Stomach (tissue), 19 donors: ENCODE results near the gene LIPK. TPM values are rescaled to one million over a fixed set of nuclear protein-coding genes. Genes with fewer than 3 reads are reported as not detected.
A peak's percentile ranks its signal among the peaks of the same experiment; 100 is the strongest.

Experiments
- DNase-seq, 2 donors: peaks; one replicate each; pipeline versions ENCODE4 v3.0.0 to v3.0.0-alpha.2; 2013 to 2019
- H3K27ac ChIP-seq, 5 donors: fragments of 200-600 bp in 4 of 5; sonication (generic) in 4 of 5; one replicate each; pipeline ENCODE4 v1.5.1; 2013 to 2019; ENCODE audit warnings: mild to moderate bottlenecking in 1 of 5, moderate library complexity in 1 of 5
- H3K27me3 ChIP-seq, 3 donors: fragments of 200-600 bp; sonication (generic); one replicate each; pipeline ENCODE4 v1.5.1; 2017 to 2019; ENCODE audit warnings: mixed run types in 1 of 3
- H3K36me3 ChIP-seq, 4 donors: fragments of 200-600 bp; sonication (generic); 1 replicate in 3 of 4; 2 replicates in 1 of 4; pipeline ENCODE4 v1.5.1; 2016 to 2019
- H3K4me1 ChIP-seq, 4 donors: fragments of 200-600 bp; sonication (generic); one replicate each; pipeline ENCODE4 v1.5.1; 2016 to 2019
- H3K4me3 ChIP-seq, 4 donors: fragments of 200-600 bp; sonication (generic) in 3 of 4; one replicate each; pipeline ENCODE4 v1.5.1; 2016 to 2019; ENCODE audit warnings: mild to moderate bottlenecking in 1 of 4
- H3K9me3 ChIP-seq, 4 donors: fragments of 200-600 bp; sonication (generic); one replicate each; pipeline ENCODE4 v1.5.1; 2016 to 2019
- EP300 ChIP-seq: sonication (generic); formaldehyde crosslinking; IDR thresholded peaks from one replicate; pipeline ENCODE4 v1.6.1; 2017; ENCODE audit warnings: antibody characterized with exemption
- POLR2A ChIP-seq, 4 donors: fragments of 450-650 bp; IDR thresholded peaks; one replicate each; pipeline ENCODE4 v1.6.1; 2016; ENCODE audit warnings: antibody characterized with exemption in 4 of 4, control low read depth in 2 of 4, mild to moderate bottlenecking in 1 of 4, moderate library complexity in 1 of 4
- POLR2AphosphoS5 ChIP-seq, 3 donors: sonication (generic); formaldehyde crosslinking; IDR thresholded peaks; one replicate each; pipeline ENCODE4 v1.6.1; 2016; ENCODE audit warnings: antibody characterized with exemption in 3 of 3
- WGBS, 5 donors: extraction: QIAGEN DNeasy Blood & Tissue Kit in 3 of 5; methylation state at CpG; one replicate each; pipeline versions ENCODE4 v1.1.5 to v1.1.7; 2013 to 2018; 5-methylcytosine and 5-hydroxymethylcytosine counted together
- intact Hi-C: fragments of 100-400 bp; cut with DNase I; formaldehyde crosslinking; loops from one replicate; pipeline ENCODE4 v1.15.1; 2023; ENCODE audit warnings: low total_unique reads
- long read RNA-seq, 10 donors: transcript quantifications; one replicate each; lab custom pipeline, GENCODE V29; 2026
- polyA plus RNA-seq, 3 donors: library from polyadenylated mRNA; stranded (reverse); fragments of 200-250 nt; gene quantifications; one replicate each; pipeline ENCODE4 v1.2.3, GENCODE V29; 2013
- total RNA-seq, 5 donors: library from RNA; depleted of rRNA; stranded (reverse); fragments of >200 nt; gene quantifications; one replicate each; pipeline versions ENCODE4 v1.1.0 to v1.2.3, GENCODE V29; 2014 to 2016
- TF ChIP-seq, protein P1 (sequence below), 7 experiments: fragments of 450-650 bp in 4 of 7; fragments of 200-600 bp in 3 of 7; sonication (generic) in 3 of 7; IDR thresholded peaks; one replicate each; pipeline ENCODE4 v1.5.1; 2016 to 2019; ENCODE audit warnings: antibody characterized with exemption in 7 of 7, control low read depth in 2 of 7, mild to moderate bottlenecking in 1 of 7
- donor health status: healthy with polysubstance abuse.
- donor health status: Bipolar disorder and iron deficiency.
- donor health status: healthy.

LIPK gene, protein sequence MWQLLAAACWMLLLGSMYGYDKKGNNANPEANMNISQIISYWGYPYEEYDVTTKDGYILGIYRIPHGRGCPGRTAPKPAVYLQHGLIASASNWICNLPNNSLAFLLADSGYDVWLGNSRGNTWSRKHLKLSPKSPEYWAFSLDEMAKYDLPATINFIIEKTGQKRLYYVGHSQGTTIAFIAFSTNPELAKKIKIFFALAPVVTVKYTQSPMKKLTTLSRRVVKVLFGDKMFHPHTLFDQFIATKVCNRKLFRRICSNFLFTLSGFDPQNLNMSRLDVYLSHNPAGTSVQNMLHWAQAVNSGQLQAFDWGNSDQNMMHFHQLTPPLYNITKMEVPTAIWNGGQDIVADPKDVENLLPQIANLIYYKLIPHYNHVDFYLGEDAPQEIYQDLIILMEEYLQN
- total RNA-seq = not detected
- polyA plus RNA-seq = not detected
- long read RNA-seq, donor 1 = 0 reads
- long read RNA-seq, donor 2 = 0 reads
- long read RNA-seq, donor 3 = 0 reads
- long read RNA-seq, donor 4 = 0 reads
- long read RNA-seq, donor 5 = 0 reads
- long read RNA-seq, donor 6 = 0 reads
- long read RNA-seq, donor 7 = 0 reads
- long read RNA-seq, donor 8 = 0 reads
- long read RNA-seq, donor 9 = 0 reads
- long read RNA-seq, donor 10 = 0 reads

DNA sequence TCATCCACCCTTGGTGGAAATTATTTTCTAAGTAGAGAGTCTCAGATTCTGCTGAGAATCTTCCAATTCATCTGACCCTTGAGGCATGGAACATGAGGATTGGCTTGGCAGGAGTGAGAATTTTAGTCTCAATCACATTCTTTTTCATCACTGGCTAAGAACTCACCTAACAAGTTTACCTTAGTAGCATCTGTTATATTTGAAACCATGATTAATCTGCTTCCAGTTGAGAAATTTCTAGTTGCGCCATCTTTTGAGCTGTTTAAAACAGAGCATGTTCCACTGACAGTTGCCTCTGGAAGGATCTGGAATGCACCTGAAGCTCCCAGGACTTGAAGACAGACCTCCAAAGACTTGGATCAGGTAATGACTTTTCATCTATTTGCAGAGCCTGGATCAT, at the start of gene LIPK:
LIPK (plus strand) TSS at position 292 of the 400 bp plus-strand sequence. CDS start 18,295 bp downstream, outside the sequence.
- Histone ChIP-seq H3K4me1 (peaks cover 0 to 14% (median 0%) of the 10 kb centered on the region in 4 donors), H3K9me3 (no peaks in the 10 kb centered on the region), H3K4me3 (no peak within 1 kb of the TSS), H3K27ac (no peak within 1 kb of the TSS), H3K36me3 (no peaks in the 10 kb centered on the region), H3K27me3 (no peaks in the 10 kb centered on the region)
- intact Hi-C loops = no loop called here
- TF ChIP-seq POLR2A (IDR thresholded peaks at IDR 0.05) (no peak), POLR2AphosphoS5 (IDR thresholded peaks at IDR 0.05) (no peak), EP300 (no peak)
- TF ChIP-seq, protein P1, sequence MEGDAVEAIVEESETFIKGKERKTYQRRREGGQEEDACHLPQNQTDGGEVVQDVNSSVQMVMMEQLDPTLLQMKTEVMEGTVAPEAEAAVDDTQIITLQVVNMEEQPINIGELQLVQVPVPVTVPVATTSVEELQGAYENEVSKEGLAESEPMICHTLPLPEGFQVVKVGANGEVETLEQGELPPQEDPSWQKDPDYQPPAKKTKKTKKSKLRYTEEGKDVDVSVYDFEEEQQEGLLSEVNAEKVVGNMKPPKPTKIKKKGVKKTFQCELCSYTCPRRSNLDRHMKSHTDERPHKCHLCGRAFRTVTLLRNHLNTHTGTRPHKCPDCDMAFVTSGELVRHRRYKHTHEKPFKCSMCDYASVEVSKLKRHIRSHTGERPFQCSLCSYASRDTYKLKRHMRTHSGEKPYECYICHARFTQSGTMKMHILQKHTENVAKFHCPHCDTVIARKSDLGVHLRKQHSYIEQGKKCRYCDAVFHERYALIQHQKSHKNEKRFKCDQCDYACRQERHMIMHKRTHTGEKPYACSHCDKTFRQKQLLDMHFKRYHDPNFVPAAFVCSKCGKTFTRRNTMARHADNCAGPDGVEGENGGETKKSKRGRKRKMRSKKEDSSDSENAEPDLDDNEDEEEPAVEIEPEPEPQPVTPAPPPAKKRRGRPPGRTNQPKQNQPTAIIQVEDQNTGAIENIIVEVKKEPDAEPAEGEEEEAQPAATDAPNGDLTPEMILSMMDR (IDR thresholded peaks at IDR 0.05) = no peak
- no peak for DNase-seq
- 89 to 100% (median 100%) methylated on average over 1 of the region's 1 CpG for WGBS, 5 donors

DNA sequence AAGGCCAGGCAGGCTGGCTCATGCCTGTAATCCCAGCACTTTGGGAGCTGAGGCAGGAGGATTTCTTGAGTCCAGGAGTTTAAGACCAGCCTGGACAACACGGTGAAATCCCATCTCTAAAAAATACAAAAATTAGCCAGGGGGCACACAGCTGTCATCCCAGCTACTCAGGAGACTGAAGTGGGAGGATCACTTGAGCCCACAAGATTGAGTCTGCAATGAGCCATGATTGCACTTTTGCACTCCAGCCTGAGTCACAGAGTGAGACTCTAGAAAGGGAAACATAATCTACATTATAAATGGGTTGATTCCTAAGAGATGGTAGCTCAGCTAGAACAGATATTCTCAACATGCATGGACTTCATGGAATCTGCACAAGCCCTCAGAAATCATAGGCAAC, 48.1 kb upstream of the LIPK start:
- H3K4me1 ChIP-seq = peaks cover 0 to 21% (median 0%) of the 10 kb centered on the region in 4 donors
- TF ChIP-seq EP300 (no peak), POLR2AphosphoS5 (IDR thresholded peaks at IDR 0.05) (no peak)
- peak overlapping the region in 1 of 5 donors; percentile 48 for H3K27ac ChIP-seq
- H3K4me3 ChIP-seq = no peak overlapping the region
- intact Hi-C loops = no loop called here
- WGBS, 5 donors = 80 to 94% (median 88%) methylated on average over 1 of the region's 1 CpG
- H3K27me3 ChIP-seq = no peaks in the 10 kb centered on the region
- no peaks in the 10 kb centered on the region for H3K9me3 ChIP-seq
- DNase-seq = no peak
- no peaks in the 10 kb centered on the region for H3K36me3 ChIP-seq

DNA sequence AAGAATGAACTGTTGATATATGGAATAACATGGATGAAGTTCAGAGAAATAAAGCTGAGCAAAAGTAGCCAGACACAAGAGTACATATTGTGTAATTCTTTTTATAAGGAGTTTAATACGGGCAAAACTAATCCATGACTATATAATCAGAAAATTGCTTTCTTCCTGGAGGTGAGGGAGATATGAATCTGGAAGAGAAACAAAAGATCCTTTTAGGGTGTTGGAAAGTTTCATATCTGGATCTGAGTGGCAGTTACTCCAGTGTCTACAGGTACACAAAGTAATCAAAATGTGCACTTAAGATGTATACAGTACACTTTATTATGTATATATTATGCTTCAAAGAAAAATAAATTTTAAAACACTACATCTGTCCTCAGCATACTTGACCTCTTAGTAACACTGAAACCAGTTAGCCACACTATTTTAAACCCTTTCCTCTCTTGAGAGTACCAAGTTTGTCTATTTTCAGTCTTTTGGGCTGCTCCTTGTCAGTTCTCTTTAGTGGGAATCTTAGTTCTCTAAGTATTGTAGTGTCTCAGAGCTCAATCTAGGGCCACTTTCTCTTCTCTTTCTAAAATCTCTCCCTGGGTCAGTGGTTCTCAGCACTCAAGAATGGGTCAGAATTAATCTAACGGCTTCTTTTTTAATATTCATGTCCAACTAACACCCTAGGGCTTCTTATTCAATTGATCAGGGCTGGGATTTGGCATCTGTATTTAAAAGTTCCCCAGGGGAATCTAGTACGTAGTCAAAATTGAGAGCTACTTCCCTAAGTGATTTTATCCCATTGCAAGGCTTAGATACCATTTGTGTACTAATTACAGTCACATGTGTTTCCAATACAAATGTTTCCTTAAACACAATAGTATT, 46.1 kb upstream of the LIPK start:
- DNase-seq = no peak
- Histone ChIP-seq H3K27ac (peak overlapping the region in 3 of 5 donors; percentile 45 to 49 (median 48)), H3K36me3 (no peaks in the 10 kb centered on the region), H3K27me3 (no peaks in the 10 kb centered on the region), H3K4me3 (no peak overlapping the region), H3K4me1 (peaks cover 0 to 21% (median 0%) of the 10 kb centered on the region in 4 donors), H3K9me3 (no peaks in the 10 kb centered on the region)
- intact Hi-C loops = no loop called here
- WGBS, 5 donors = 29 to 48% (median 37%) methylated on average over 3 of the region's 3 CpGs
- TF ChIP-seq, protein P1 (IDR thresholded peaks at IDR 0.05) = no peak
- no peak for TF ChIP-seq EP300
- TF ChIP-seq POLR2A (IDR thresholded peaks at IDR 0.05) = no peak

- peaks cover 0 to 20% (median 0%) of the 10 kb centered on the region in 4 donors for H3K4me1 ChIP-seq
- TF ChIP-seq, protein P1 (IDR thresholded peaks at IDR 0.05) = no peak
- TF ChIP-seq POLR2A (IDR thresholded peaks at IDR 0.05) = no peak
- TF ChIP-seq POLR2AphosphoS5 (IDR thresholded peaks at IDR 0.05) = no peak
- no peak for TF ChIP-seq EP300
- no peaks in the 10 kb centered on the region for H3K36me3 ChIP-seq
- H3K27ac ChIP-seq = peak overlapping the region in 4 of 5 donors; percentile 21 to 49 (median 46)
- H3K27me3 ChIP-seq = no peaks in the 10 kb centered on the region
- no peak for DNase-seq
- intact Hi-C loops = no loop called here
- no peaks in the 10 kb centered on the region for H3K9me3 ChIP-seq
- H3K4me3 ChIP-seq = no peak overlapping the region
- 8 to 33% (median 20%) methylated on average over 3 of the region's 3 CpGs for WGBS, 5 donors
Observed at GRCh38 chr10:88660598-88660884, 45.5 kb upstream of the LIPK start.
